ENCODE measurements around the gene AHRR.

GRCh38 chr5:443239-444151 lies 122.0 kb downstream of the AHRR start:
- TF ChIP-seq, protein P1, sequence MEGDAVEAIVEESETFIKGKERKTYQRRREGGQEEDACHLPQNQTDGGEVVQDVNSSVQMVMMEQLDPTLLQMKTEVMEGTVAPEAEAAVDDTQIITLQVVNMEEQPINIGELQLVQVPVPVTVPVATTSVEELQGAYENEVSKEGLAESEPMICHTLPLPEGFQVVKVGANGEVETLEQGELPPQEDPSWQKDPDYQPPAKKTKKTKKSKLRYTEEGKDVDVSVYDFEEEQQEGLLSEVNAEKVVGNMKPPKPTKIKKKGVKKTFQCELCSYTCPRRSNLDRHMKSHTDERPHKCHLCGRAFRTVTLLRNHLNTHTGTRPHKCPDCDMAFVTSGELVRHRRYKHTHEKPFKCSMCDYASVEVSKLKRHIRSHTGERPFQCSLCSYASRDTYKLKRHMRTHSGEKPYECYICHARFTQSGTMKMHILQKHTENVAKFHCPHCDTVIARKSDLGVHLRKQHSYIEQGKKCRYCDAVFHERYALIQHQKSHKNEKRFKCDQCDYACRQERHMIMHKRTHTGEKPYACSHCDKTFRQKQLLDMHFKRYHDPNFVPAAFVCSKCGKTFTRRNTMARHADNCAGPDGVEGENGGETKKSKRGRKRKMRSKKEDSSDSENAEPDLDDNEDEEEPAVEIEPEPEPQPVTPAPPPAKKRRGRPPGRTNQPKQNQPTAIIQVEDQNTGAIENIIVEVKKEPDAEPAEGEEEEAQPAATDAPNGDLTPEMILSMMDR (IDR thresholded peaks at IDR 0.05) = no peak
- TF ChIP-seq EP300 (IDR thresholded peaks at IDR 0.05) = no peak

Measured in stomach (tissue), 4 donors.